Liver (tissue), 9 donors: ENCODE measurements around the gene CCL18. TPM values are rescaled to one million over a fixed set of nuclear protein-coding genes. Genes with fewer than 3 reads are reported as not detected.

Experiments used
- DNase-seq: peaks from one replicate; pipeline ENCODE4 v3.0.0-alpha.2; 2017; ENCODE audit warnings: low spot score
- H3K27ac ChIP-seq, 2 donors: one replicate each; pipeline ENCODE4 v1.7.0; 2013; ENCODE audit warnings: inconsistent platforms in 2 of 2, low read length in 2 of 2, control low read depth in 1 of 2, low read depth in 1 of 2, mild to moderate bottlenecking in 1 of 2
- H3K27me3 ChIP-seq, 4 donors: one replicate each; pipeline versions ENCODE4 v1.6.1 to v1.7.0; 2013; ENCODE audit warnings: low read length in 3 of 4, inconsistent platforms in 1 of 4, mild to moderate bottlenecking in 1 of 4, moderate library complexity in 1 of 4; ENCODE audit not compliant: control insufficient read depth in 4 of 4, insufficient read depth in 4 of 4
- H3K36me3 ChIP-seq, 4 donors: one replicate each; pipeline versions ENCODE4 v1.6.1 to v1.7.0; 2013; ENCODE audit warnings: low read length in 3 of 4, mild to moderate bottlenecking in 3 of 4, low read depth in 1 of 4, moderate library complexity in 1 of 4; ENCODE audit not compliant: control insufficient read depth in 4 of 4, insufficient read depth in 3 of 4
- H3K4me1 ChIP-seq, 4 donors: one replicate each; pipeline versions ENCODE4 v1.6.1 to v1.7.0; 2013; ENCODE audit warnings: low read length in 3 of 4, mild to moderate bottlenecking in 3 of 4, moderate library complexity in 1 of 4; ENCODE audit not compliant: control insufficient read depth in 4 of 4, insufficient read depth in 4 of 4
- H3K4me3 ChIP-seq, 3 donors: one replicate each; pipeline versions ENCODE4 v1.6.1 to v1.7.0; 2013; ENCODE audit warnings: low read length in 3 of 3, control low read depth in 1 of 3, low read depth in 1 of 3, mild to moderate bottlenecking in 1 of 3
- H3K9ac ChIP-seq, 2 donors: one replicate each; pipeline ENCODE4 v1.7.0; 2013; ENCODE audit warnings: low read length in 2 of 2, mild to moderate bottlenecking in 2 of 2, moderate library complexity in 2 of 2, control low read depth in 1 of 2, low read depth in 1 of 2
- H3K9me3 ChIP-seq, 4 donors: one replicate each; pipeline versions ENCODE4 v1.6.1 to v1.7.0; 2013; ENCODE audit warnings: low read length in 3 of 4; ENCODE audit not compliant: control insufficient read depth in 4 of 4
- ATF3 ChIP-seq: IDR thresholded peaks from 2 replicates; pipeline ENCODE4 v1.6.1; 2016; ENCODE audit warnings: antibody characterized with exemption
- CTCF ChIP-seq: fragments of 150-350 bp; IDR thresholded peaks from 2 replicates; pipeline ENCODE4 v1.5.1; 2017; ENCODE audit warnings: improper control_type of control experiment, low read depth, low read length; ENCODE audit not compliant: missing input control
- EGR1 ChIP-seq, 2 donors: IDR thresholded peaks; 2 replicates each; pipeline ENCODE4 v1.6.1; 2016 to 2018; ENCODE audit warnings: antibody characterized with exemption in 2 of 2, low read depth in 2 of 2
- FOXA1 ChIP-seq: IDR thresholded peaks from 2 replicates; pipeline ENCODE4 v1.6.1; 2016; ENCODE audit warnings: antibody characterized with exemption
- FOXA2 ChIP-seq: IDR thresholded peaks from 2 replicates; pipeline ENCODE4 v1.6.1; 2016; ENCODE audit warnings: antibody characterized with exemption
- GABPA ChIP-seq, 2 donors: IDR thresholded peaks in 1 of 2; conservative IDR thresholded peaks in 1 of 2; 2 replicates each; pipeline ENCODE4 v1.6.1; 2016; ENCODE audit warnings: antibody characterized with exemption in 2 of 2, mild to moderate bottlenecking in 1 of 2, moderate library complexity in 1 of 2
- HNF4A ChIP-seq, 2 donors: conservative IDR thresholded peaks; 2 replicates each; pipeline ENCODE4 v1.6.1; 2016; ENCODE audit warnings: antibody characterized with exemption in 2 of 2, mild to moderate bottlenecking in 2 of 2
- HNF4G ChIP-seq: IDR thresholded peaks from 2 replicates; pipeline ENCODE4 v1.6.1; 2016; ENCODE audit warnings: antibody characterized with exemption
- JUND ChIP-seq, 2 donors: IDR thresholded peaks; 2 replicates each; pipeline ENCODE4 v1.6.1; 2016; ENCODE audit warnings: antibody characterized with exemption in 2 of 2
- MAX ChIP-seq: IDR thresholded peaks from 2 replicates; pipeline ENCODE4 v1.6.1; 2016; ENCODE audit warnings: antibody characterized with exemption
- NR2F2 ChIP-seq: IDR thresholded peaks from 2 replicates; pipeline ENCODE4 v1.6.1; 2016; ENCODE audit warnings: antibody characterized with exemption
- RAD21 ChIP-seq, 2 donors: IDR thresholded peaks; 2 replicates each; pipeline ENCODE4 v1.6.1; 2016; ENCODE audit warnings: antibody characterized with exemption in 2 of 2, mild to moderate bottlenecking in 2 of 2
- REST ChIP-seq: IDR thresholded peaks from 2 replicates; pipeline ENCODE4 v1.6.1; 2016; ENCODE audit warnings: antibody characterized with exemption, mild to moderate bottlenecking
- RXRA ChIP-seq, 2 donors: IDR thresholded peaks; 2 replicates each; pipeline ENCODE4 v1.6.1; 2017 to 2018; ENCODE audit warnings: antibody characterized with exemption in 2 of 2, mild to moderate bottlenecking in 1 of 2
- SP1 ChIP-seq: IDR thresholded peaks from 2 replicates; pipeline ENCODE4 v1.6.1; 2018; ENCODE audit warnings: antibody characterized with exemption, mild to moderate bottlenecking
- TAF1 ChIP-seq: conservative IDR thresholded peaks from 2 replicates; pipeline ENCODE4 v1.6.1; 2016; ENCODE audit warnings: antibody characterized with exemption, mild to moderate bottlenecking
- YY1 ChIP-seq: IDR thresholded peaks from 2 replicates; pipeline ENCODE4 v1.6.1; 2016; ENCODE audit warnings: antibody characterized with exemption, mild to moderate bottlenecking
- ZBTB33 ChIP-seq: IDR thresholded peaks from 2 replicates; pipeline ENCODE4 v1.6.1; 2016; ENCODE audit warnings: antibody characterized with exemption
- WGBS: extraction: QIAGEN DNeasy Blood & Tissue Kit; methylation state at CpG from one replicate; pipeline ENCODE4 v1.1.7; 2013; 5-methylcytosine and 5-hydroxymethylcytosine counted together
- polyA plus RNA-seq, 2 donors: library from polyadenylated mRNA; stranded (reverse) in 1 of 2; unstranded in 1 of 2; fragments of 200-250 nt in 1 of 2; fragments of >200 nt in 1 of 2; fragmentation: Nextera tagmentation in 1 of 2; extraction: Ambion mirVana in 1 of 2; gene quantifications; one replicate each; pipeline versions ENCODE4 v1.2.1 to v1.2.3, GENCODE V29; 2013 to 2015
- total RNA-seq, 2 donors: library from RNA; depleted of rRNA; stranded (reverse); fragments of >200 nt; gene quantifications; one replicate each; pipeline ENCODE4 v1.2.3, GENCODE V29; 2014
- donor health status: healthy.
- donor health status: healthy.
- donor health status: healthy.
- donor health status: healthy.
- donor health status: healthy.

Gene CCL18
- total and polyA plus RNA-seq, 4 donors: 0.22 to 0.92 (median 0.76) TPM; not detected in 1

GRCh38 chr17:36034127-36034526, 29.9 kb upstream of the CCL18 start:
- WGBS: 70% methylated on average over 3 of the region's 3 CpGs
- no peak for DNase-seq
- TF ChIP-seq TAF1 (no peak), RAD21 (IDR thresholded peaks at IDR 0.05) (no peak), NR2F2 (no peak)

GRCh38 chr17:36036235-36036634, 27.8 kb upstream of the CCL18 start:
- 93% methylated on average over 4 of the region's 4 CpGs for WGBS
- DNase-seq: no peak
- H3K4me1 ChIP-seq: no peaks in the 10 kb centered on the region

More at GRCh38 chr17:36034127-36034526, 29.9 kb upstream of the CCL18 start:
- H3K4me3 ChIP-seq: no peak overlapping the region
- no peaks in the 10 kb centered on the region for H3K27me3 ChIP-seq
- H3K4me1 ChIP-seq: no peaks in the 10 kb centered on the region
- no peaks in the 10 kb centered on the region for H3K36me3 ChIP-seq
- no peak overlapping the region for H3K9ac ChIP-seq
- H3K27ac ChIP-seq: no peak overlapping the region
- no peaks in the 10 kb centered on the region for H3K9me3 ChIP-seq

GRCh38 chr17:36048066-36048465, 16.0 kb upstream of the CCL18 start:
- no peak for DNase-seq
- no peak overlapping the region for H3K4me3 ChIP-seq
- 89% methylated on average over 2 of the region's 2 CpGs for WGBS

More at GRCh38 chr17:36036235-36036634, 27.8 kb upstream of the CCL18 start:
- H3K9ac ChIP-seq: no peak overlapping the region
- H3K9me3 ChIP-seq: no peaks in the 10 kb centered on the region
- no peak overlapping the region for H3K27ac ChIP-seq
- H3K36me3 ChIP-seq: no peaks in the 10 kb centered on the region
- H3K4me3 ChIP-seq: no peak overlapping the region
- H3K27me3 ChIP-seq: no peaks in the 10 kb centered on the region
- TF ChIP-seq FOXA2: no peak

More at GRCh38 chr17:36048066-36048465, 16.0 kb upstream of the CCL18 start:
- H3K4me1 ChIP-seq: no peaks in the 10 kb centered on the region
- no peaks in the 10 kb centered on the region for H3K27me3 ChIP-seq
- TF ChIP-seq REST: no peak
- TF ChIP-seq JUND (IDR thresholded peaks at IDR 0.05): no peak
- no peak for TF ChIP-seq RXRA (IDR thresholded peaks at IDR 0.05)
- no peak for TF ChIP-seq MAX
- TF ChIP-seq TAF1: no peak
- no peak for TF ChIP-seq FOXA1
- TF ChIP-seq CTCF: no peak
- no peak for TF ChIP-seq RAD21 (IDR thresholded peaks at IDR 0.05)
- no peak for TF ChIP-seq FOXA2
- no peak for TF ChIP-seq ZBTB33
- TF ChIP-seq EGR1 (IDR thresholded peaks at IDR 0.05; ENCODE audit: low read depth in 2 of 2): no peak
- TF ChIP-seq ATF3: no peak
- TF ChIP-seq SP1: no peak
- no peak for TF ChIP-seq YY1
- no peak for TF ChIP-seq NR2F2
- no peak for TF ChIP-seq HNF4G
- no peak for TF ChIP-seq HNF4A (conservative IDR thresholded peaks at IDR 0.05)
- no peak for TF ChIP-seq GABPA (IDR thresholded peaks at IDR 0.05 in 1 of 2, conservative IDR thresholded peaks at IDR 0.05 in 1 of 2)
- H3K9ac ChIP-seq: no peak overlapping the region
- peaks cover 0 to 3% (median 0%) of the 10 kb centered on the region in 4 donors for H3K36me3 ChIP-seq
- no peak overlapping the region for H3K27ac ChIP-seq
- peaks cover 0 to 4% (median under 1%) of the 10 kb centered on the region in 4 donors for H3K9me3 ChIP-seq
